HepG2 (cell line): ENCODE data around the gene SRSF2. TPM values are rescaled to one million over a fixed set of nuclear protein-coding genes. Genes with fewer than 3 reads are reported as not detected.

ENCODE experiments used
- ATM ChIP-seq: fragments of 450-650 bp; IDR thresholded peaks from 2 replicates; pipeline ENCODE4 v1.7.1; 2017; ENCODE audit warnings: mild to moderate bottlenecking, borderline replicate concordance
- FOXA1 ChIP-seq, 2 experiments: fragments of 450-650 bp in 1 of 2; sonication (generic) in 1 of 2; formaldehyde crosslinking in 1 of 2; IDR thresholded peaks; 2 replicates each; pipeline versions ENCODE4 v1.4.0 to v1.6.1; 2016 to 2020; ENCODE audit warnings: missing genetic modification reagents in 1 of 2
- HBP1 ChIP-seq: IDR thresholded peaks from 2 replicates; pipeline ENCODE4 v1.6.1; 2016; ENCODE audit warnings: low read depth, control low read depth
- KMT2B ChIP-seq: IDR thresholded peaks from 2 replicates; pipeline ENCODE4 v1.6.1; 2016; ENCODE audit warnings: missing genetic modification reagents, missing compliant biosample characterization
- MXI1 ChIP-seq: IDR thresholded peaks from 3 replicates; pipeline ENCODE4 v1.6.1; 2012; ENCODE audit warnings: low read depth, low read length, inconsistent platforms, borderline replicate concordance
- ONECUT2 ChIP-seq: sonication (generic); formaldehyde crosslinking; IDR thresholded peaks from 2 replicates; pipeline ENCODE4 v1.4.0; 2020; ENCODE audit warnings: missing genetic modification reagents
- PAXIP1 ChIP-seq: sonication (generic); formaldehyde crosslinking; conservative IDR thresholded peaks from 2 replicates; pipeline ENCODE4 v1.4.0; 2020; ENCODE audit warnings: mild to moderate bottlenecking, missing genetic modification reagents, moderate library complexity
- PRPF4 ChIP-seq: fragments of 200-400 bp; formaldehyde crosslinking; IDR thresholded peaks from 2 replicates; pipeline ENCODE4 v1.6.1; 2016; ENCODE audit warnings: low read length, low read depth; ENCODE audit not compliant: poor library complexity, severe bottlenecking
- SYNCRIP ChIP-seq: fragments of 200-400 bp; formaldehyde crosslinking; IDR thresholded peaks from 2 replicates; pipeline ENCODE4 v1.6.1; 2018; ENCODE audit warnings: mild to moderate bottlenecking, low read depth, low read length; ENCODE audit not compliant: insufficient read depth
- THRA ChIP-seq: sonication (generic); formaldehyde crosslinking; IDR thresholded peaks from 2 replicates; pipeline ENCODE4 v1.4.0; 2020; ENCODE audit warnings: missing genetic modification reagents, borderline replicate concordance
- ZBTB33 ChIP-seq: sonication (generic); formaldehyde crosslinking; IDR thresholded peaks from 2 replicates; pipeline ENCODE4 v1.4.0; 2020; ENCODE audit warnings: missing genetic modification reagents
- ZMAT3 ChIP-seq: sonication (generic); formaldehyde crosslinking; conservative IDR thresholded peaks from 2 replicates; pipeline ENCODE4 v1.7.0; 2021; ENCODE audit warnings: missing genetic modification reagents
- ZNF550 ChIP-seq: sonication (generic); formaldehyde crosslinking; IDR thresholded peaks from 2 replicates; pipeline ENCODE4 v1.4.0; 2020; ENCODE audit warnings: mild to moderate bottlenecking, missing genetic modification reagents, borderline replicate concordance
- ZNF557 ChIP-seq: sonication (generic); formaldehyde crosslinking; IDR thresholded peaks from 2 replicates; pipeline ENCODE4 v1.4.0; 2020; ENCODE audit warnings: missing genetic modification reagents
- ZNF569 ChIP-seq: sonication (generic); formaldehyde crosslinking; IDR thresholded peaks from 2 replicates; pipeline ENCODE4 v1.5.0; 2020; ENCODE audit warnings: mild to moderate bottlenecking, missing genetic modification reagents, moderate library complexity, borderline replicate concordance
- ZNF670 ChIP-seq: sonication (generic); formaldehyde crosslinking; IDR thresholded peaks from 2 replicates; pipeline ENCODE4 v1.8.0; 2022; ENCODE audit warnings: mild to moderate bottlenecking, missing genetic modification reagents, borderline replicate concordance
- ZNF704 ChIP-seq: sonication (generic); formaldehyde crosslinking; IDR thresholded peaks from 2 replicates; pipeline ENCODE4 v1.8.1; 2023; ENCODE audit warnings: mild to moderate bottlenecking, inconsistent platforms, moderate library complexity, missing genetic modification reagents, borderline replicate concordance
- ZNF768 ChIP-seq: sonication (generic); formaldehyde crosslinking; IDR thresholded peaks from 2 replicates; pipeline ENCODE4 v1.4.0; 2020; ENCODE audit warnings: missing genetic modification reagents
- ZSCAN31 ChIP-seq: sonication (generic); formaldehyde crosslinking; IDR thresholded peaks from 2 replicates; pipeline ENCODE4 v1.5.0; 2020; ENCODE audit warnings: low read depth, mild to moderate bottlenecking, missing genetic modification reagents
- polyA plus RNA-seq, 8 experiments: library from polyadenylated mRNA; depleted of rRNA in 3 of 8; stranded (reverse) in 7 of 8; unstranded in 1 of 8; fragments of >200 nt; fragmentation: Illumina TruSeq in 4 of 8; extraction: Trizol in 4 of 8; gene quantifications; 2 replicates each; pipeline versions ENCODE4 v1.2.1 to v1.2.3, GENCODE V29; 2011 to 2016; ENCODE audit warnings: low read depth in 4 of 8, missing spikeins in 1 of 8, mixed read lengths in 1 of 8; ENCODE audit not compliant: insufficient read depth in 1 of 8
- total RNA-seq, 5 experiments: library from RNA; depleted of rRNA; stranded (reverse); fragments of >200 nt; fragmentation: Illumina TruSeq; extraction: Trizol; gene quantifications; 2 replicates each; pipeline ENCODE4 v1.2.3, GENCODE V29; 2016; ENCODE audit warnings: low read depth in 1 of 5

Gene SRSF2
- total and polyA plus RNA-seq, 2 of the 13 experiments (the other 11 are each of a cell fraction or from before 2014, with no cell fraction given): 306 to 319 TPM

- no peak for TF ChIP-seq ZNF704
- TF ChIP-seq ZNF557 (CRISPR knock-in tag): no peak; the same call in 1 of the 2 replicates
- TF ChIP-seq ZMAT3 (CRISPR knock-in tag): peak; percentile 57; the same call in 1 of the 2 replicates
- no peak for TF ChIP-seq THRA
- TF ChIP-seq ZNF768 (CRISPR knock-in tag): no peak; the same call in none of the 2 replicates
- TF ChIP-seq ZNF569: no peak; the same call in 1 of the 2 replicates
- no peak for TF ChIP-seq PRPF4
- no peak for TF ChIP-seq HBP1 (CRISPR knock-in tag)
- TF ChIP-seq ZSCAN31 (CRISPR knock-in tag): no peak
- no peak for TF ChIP-seq KMT2B
- TF ChIP-seq ZBTB33: no peak
- TF ChIP-seq PAXIP1: no peak; the same call in 1 of the 2 replicates
- TF ChIP-seq ATM: no peak
- no peak for TF ChIP-seq FOXA1 (IDR thresholded peaks at IDR 0.05)
- TF ChIP-seq FOXA1 (CRISPR knock-in tag; IDR thresholded peaks at IDR 0.05): no peak
- TF ChIP-seq SYNCRIP: no peak
- no peak for TF ChIP-seq ZNF670 (CRISPR knock-in tag)
- TF ChIP-seq MXI1: peak; percentile 61; the same call in 1 of the 3 replicates
- no peak for TF ChIP-seq ZNF550 (CRISPR knock-in tag)
- TF ChIP-seq ONECUT2: no peak
Observed at GRCh38 chr17:76736349-76737081, 616 bp downstream of the SRSF2 start (continued).
